Parathyroid adenoma (tissue), 2 donors: Measurements from ENCODE around the gene C11orf16.

ENCODE experiments used
- H2AFZ ChIP-seq: fragments of 300-600 bp; sonication (generic); one replicate; pipeline ENCODE4 v1.7.0; 2017; ENCODE audit warnings: antibody characterized with exemption, mild to moderate bottlenecking
- H3K27ac ChIP-seq: fragments of 300-600 bp; sonication (generic); one replicate; pipeline ENCODE4 v1.7.0; 2017
- H3K27me3 ChIP-seq: fragments of 300-600 bp; sonication (generic); one replicate; pipeline ENCODE4 v1.7.0; 2017; ENCODE audit warnings: low read length; ENCODE audit not compliant: control insufficient read depth, insufficient read depth
- H3K36me3 ChIP-seq: fragments of 300-600 bp; sonication (generic); one replicate; pipeline ENCODE4 v1.7.0; 2017; ENCODE audit warnings: low read length; ENCODE audit not compliant: control insufficient read depth, insufficient read depth
- H3K4me1 ChIP-seq: fragments of 300-600 bp; sonication (generic); one replicate; pipeline ENCODE4 v1.7.0; 2017; ENCODE audit warnings: control low read depth
- H3K4me2 ChIP-seq: fragments of 300-600 bp; sonication (generic); one replicate; pipeline ENCODE4 v1.7.0; 2017; ENCODE audit warnings: low read length
- H3K4me3 ChIP-seq: fragments of 300-600 bp; sonication (generic); one replicate; pipeline ENCODE4 v1.7.0; 2017; ENCODE audit warnings: low read depth, low read length
- H3K79me2 ChIP-seq: fragments of 300-600 bp; sonication (generic); one replicate; pipeline ENCODE4 v1.7.0; 2017; ENCODE audit warnings: control low read depth
- H3K9ac ChIP-seq: fragments of 300-600 bp; sonication (generic); one replicate; pipeline ENCODE4 v1.7.0; 2017; ENCODE audit warnings: mild to moderate bottlenecking
- H3K9me3 ChIP-seq: fragments of 300-600 bp; sonication (generic); one replicate; pipeline ENCODE4 v1.7.0; 2017; ENCODE audit warnings: low read length; ENCODE audit not compliant: control insufficient read depth
- CTCF ChIP-seq: fragments of 300-600 bp; sonication (generic); IDR thresholded peaks from one replicate; pipeline ENCODE4 v1.7.0; 2017; ENCODE audit warnings: antibody characterized with exemption, mild to moderate bottlenecking
- donor health status: primary hyperparathyroidism.

C11orf16 gene

GRCh38 chr11:8928981-8929615, 3.6 kb downstream of the C11orf16 start:
- Histone ChIP-seq H3K36me3 (no peaks in the 10 kb centered on the region), H3K9ac (no peak overlapping the region), H2AFZ (no peak overlapping the region), H3K27me3 (no peaks in the 10 kb centered on the region), H3K9me3 (no peaks in the 10 kb centered on the region), H3K4me3 (no peak overlapping the region), H3K4me2 (no peak overlapping the region), H3K27ac (no peak overlapping the region), H3K79me2 (no peaks in the 10 kb centered on the region), H3K4me1 (no peaks in the 10 kb centered on the region)
- no peak for TF ChIP-seq CTCF

GRCh38 chr11:8928205-8928604, 4.5 kb downstream of the C11orf16 start:
- H3K4me1 ChIP-seq, result no peaks in the 10 kb centered on the region
- H3K9ac ChIP-seq, result no peak overlapping the region
- no peaks in the 10 kb centered on the region for H3K27me3 ChIP-seq

GRCh38 chr11:8927233-8927632, 5.5 kb downstream of the C11orf16 start:
- Histone ChIP-seq H3K36me3 (no peaks in the 10 kb centered on the region), H3K27me3 (no peaks in the 10 kb centered on the region), H3K9ac (no peak overlapping the region), H2AFZ (no peak overlapping the region), H3K4me2 (no peak overlapping the region), H3K4me3 (no peak overlapping the region), H3K27ac (no peak overlapping the region), H3K79me2 (no peaks in the 10 kb centered on the region), H3K4me1 (no peaks in the 10 kb centered on the region), H3K9me3 (no peaks in the 10 kb centered on the region)
- TF ChIP-seq CTCF, result no peak

More at GRCh38 chr11:8928205-8928604, 4.5 kb downstream of the C11orf16 start:
- TF ChIP-seq CTCF, result no peak
- no peaks in the 10 kb centered on the region for H3K9me3 ChIP-seq
- no peaks in the 10 kb centered on the region for H3K79me2 ChIP-seq
- no peak overlapping the region for H3K4me3 ChIP-seq
- H3K27ac ChIP-seq, result no peak overlapping the region
- no peak overlapping the region for H2AFZ ChIP-seq
- H3K36me3 ChIP-seq, result no peaks in the 10 kb centered on the region
- no peak overlapping the region for H3K4me2 ChIP-seq

GRCh38 chr11:8926236-8926635, 6.5 kb downstream of the C11orf16 start:
- H3K36me3 ChIP-seq, result no peaks in the 10 kb centered on the region
- no peak overlapping the region for H2AFZ ChIP-seq
- no peaks in the 10 kb centered on the region for H3K9me3 ChIP-seq
- no peaks in the 10 kb centered on the region for H3K79me2 ChIP-seq
- no peak overlapping the region for H3K27ac ChIP-seq
- H3K27me3 ChIP-seq, result no peaks in the 10 kb centered on the region
- no peak overlapping the region for H3K4me3 ChIP-seq
- no peak overlapping the region for H3K4me2 ChIP-seq
- TF ChIP-seq CTCF, result no peak
- H3K4me1 ChIP-seq, result no peaks in the 10 kb centered on the region
- no peak overlapping the region for H3K9ac ChIP-seq

- Histone ChIP-seq H3K4me3 (no peak overlapping the region), H3K27ac (no peak overlapping the region), H3K4me1 (no peaks in the 10 kb centered on the region), H3K4me2 (no peak overlapping the region), H2AFZ (no peak overlapping the region), H3K36me3 (no peaks in the 10 kb centered on the region), H3K27me3 (no peaks in the 10 kb centered on the region), H3K9ac (no peak overlapping the region), H3K79me2 (no peaks in the 10 kb centered on the region), H3K9me3 (no peaks in the 10 kb centered on the region)
- no peak for TF ChIP-seq CTCF
Observed at GRCh38 chr11:8925711-8926110, 7.0 kb downstream of the C11orf16 start.
